HepG2 (cell line): ENCODE measurements around the gene EBF3. TPM values are rescaled to one million over a fixed set of nuclear protein-coding genes. Genes with fewer than 3 reads are reported as not detected.

Source experiments
- ATAC-seq: fragments of 200-7000 bp; cut with Tn5 transposase; 3 replicates; pipeline ENCODE4 v1.9.1; 2020; ENCODE audit warnings: mild to moderate bottlenecking, moderate library complexity
- BruUV-seq: library from RNA; stranded (reverse); fragments of 400-500 nt; replicated peaks from 2 replicates; lab custom pipeline; 2021; lab: Mats Ljungman, UMichigan
- CTCF ChIA-PET: fragments of 300-600 bp; formaldehyde crosslinking; extraction: SDS; loops from one replicate; lab custom pipeline; 2021; ENCODE audit warnings: low total read pairs, inconsistent platforms, low intra/inter-chr PET ratio; lab: Yijun Ruan, JAX
- POLR2A ChIA-PET: fragments of 350-600 bp; sonication (Branson Sonifier 250); formaldehyde crosslinking; loops from one replicate; lab custom pipeline; 2020; ENCODE audit warnings: antibody characterized with exemption, inconsistent platforms; lab: Yijun Ruan, JAX
- DNase-seq: peaks from one replicate; pipeline ENCODE4 v3.0.0-alpha.2; 2015; ENCODE audit warnings: low spot score
- FAIRE-seq: peaks from 3 replicates; lab custom pipeline; 2011; peaks lifted over from hg19 to GRCh38; lab: Jason Lieb, UNC
- H2AFZ ChIP-seq: one replicate; pipeline ENCODE4 v1.6.1; 2011; ENCODE audit warnings: low read length, inconsistent platforms
- H3K27ac ChIP-seq: fragments of 300-600 bp; 3 replicates; pipeline ENCODE4 v1.8.0; 2011; ENCODE audit warnings: mixed run types, mild to moderate bottlenecking, mixed read lengths, low read length, inconsistent platforms; ENCODE audit not compliant: insufficient read depth; ENCODE audit errors: extremely low read length
- H3K27me3 ChIP-seq, 2 experiments: fragments of 200-600 bp in 1 of 2; 2 replicates in 1 of 2; 3 replicates in 1 of 2; pipeline versions ENCODE4 v1.6.0 to v1.8.0; 2011; ENCODE audit warnings: low read length in 2 of 2, mild to moderate bottlenecking in 2 of 2, moderate library complexity in 2 of 2, inconsistent platforms in 1 of 2; ENCODE audit not compliant: insufficient read depth in 2 of 2, control insufficient read depth in 1 of 2
- H3K36me3 ChIP-seq, 2 experiments: fragments of 200-600 bp in 1 of 2; replicated peaks in 1 of 2; 2 replicates in 1 of 2; 3 replicates in 1 of 2; pipeline versions ENCODE4 v1.5.1 to v1.8.0; 2011; ENCODE audit warnings: low read length in 2 of 2, inconsistent platforms in 1 of 2; ENCODE audit not compliant: insufficient read depth in 2 of 2, control insufficient read depth in 1 of 2
- H3K4me1 ChIP-seq: 2 replicates; pipeline ENCODE4 v1.5.1; 2012; ENCODE audit warnings: low read length, inconsistent platforms; ENCODE audit not compliant: insufficient read depth
- H3K4me2 ChIP-seq: 2 replicates; pipeline ENCODE4 v1.6.0; 2011; ENCODE audit warnings: low read depth, low read length, inconsistent platforms
- H3K4me3 ChIP-seq, 3 experiments: fragments of 200-600 bp in 1 of 3; sonication (generic), shearing (Covaris generic) in 1 of 3; replicated peaks in 1 of 3; 2 replicates each; pipeline ENCODE4 v1.5.1; 2011 to 2016; ENCODE audit warnings: low read length in 3 of 3, inconsistent platforms in 2 of 3, low read depth in 2 of 3, mild to moderate bottlenecking in 2 of 3, control low read depth in 1 of 3, mixed read lengths in 1 of 3; ENCODE audit not compliant: insufficient read depth in 1 of 3
- H3K79me2 ChIP-seq: one replicate; pipeline ENCODE4 v1.6.1; 2011; ENCODE audit warnings: low read length, inconsistent platforms; ENCODE audit not compliant: insufficient read depth
- H3K9ac ChIP-seq: 2 replicates; pipeline ENCODE4 v1.6.0; 2011; ENCODE audit warnings: mild to moderate bottlenecking, low read depth, low read length, inconsistent platforms; ENCODE audit not compliant: insufficient read depth
- H3K9me3 ChIP-seq: 2 replicates; pipeline ENCODE4 v1.5.1; 2012; ENCODE audit warnings: mild to moderate bottlenecking, low read length
- H4K20me1 ChIP-seq: 2 replicates; pipeline ENCODE4 v1.6.0; 2011; ENCODE audit warnings: inconsistent platforms, mild to moderate bottlenecking, low read length, moderate library complexity; ENCODE audit not compliant: insufficient read depth
- AKAP8 ChIP-seq: sonication (generic); formaldehyde crosslinking; IDR thresholded peaks from 2 replicates; pipeline ENCODE4 v1.5.1; 2020; ENCODE audit warnings: mild to moderate bottlenecking, missing genetic modification reagents
- KAT2B ChIP-seq: fragments of 150-350 bp; IDR thresholded peaks from 2 replicates; pipeline ENCODE4 v1.6.1; 2014; ENCODE audit warnings: low read depth, low read length, borderline replicate concordance
- MXD4 ChIP-seq: IDR thresholded peaks from 2 replicates; pipeline ENCODE4 v1.6.1; 2016; ENCODE audit warnings: mild to moderate bottlenecking, missing biosample characterization, missing genetic modification reagents
- PAWR ChIP-seq: sonication (generic); formaldehyde crosslinking; IDR thresholded peaks from 2 replicates; pipeline ENCODE4 v1.4.0; 2020; ENCODE audit warnings: missing genetic modification reagents, mild to moderate bottlenecking, borderline replicate concordance
- PAX8 ChIP-seq: sonication (generic); formaldehyde crosslinking; IDR thresholded peaks from 2 replicates; pipeline ENCODE4 v1.8.0; 2022; ENCODE audit warnings: mild to moderate bottlenecking, missing genetic modification reagents, borderline replicate concordance
- PREB ChIP-seq: sonication (generic); formaldehyde crosslinking; IDR thresholded peaks from 2 replicates; pipeline ENCODE4 v1.4.0; 2020; ENCODE audit warnings: missing genetic modification reagents
- RFXANK ChIP-seq: IDR thresholded peaks from 2 replicates; pipeline ENCODE4 v1.6.1; 2016
- SATB2 ChIP-seq: sonication (generic); formaldehyde crosslinking; IDR thresholded peaks from 2 replicates; pipeline ENCODE4 v1.5.0; 2020; ENCODE audit warnings: missing genetic modification reagents
- TEAD3 ChIP-seq: optimal IDR thresholded peaks from 2 replicates; pipeline ENCODE3; 2016; ENCODE audit warnings: borderline replicate concordance
- TRIM24 ChIP-seq: sonication (generic); formaldehyde crosslinking; IDR thresholded peaks from 2 replicates; pipeline ENCODE4 v1.8.0; 2022; ENCODE audit warnings: mild to moderate bottlenecking, missing genetic modification reagents
- ZNF574 ChIP-seq: sonication (generic); formaldehyde crosslinking; IDR thresholded peaks from 2 replicates; pipeline ENCODE4 v1.4.0; 2020; ENCODE audit warnings: missing genetic modification reagents
- ZNF672 ChIP-seq: sonication (generic); formaldehyde crosslinking; IDR thresholded peaks from 2 replicates; pipeline ENCODE4 v1.8.1; 2022; ENCODE audit warnings: missing genetic modification reagents
- ZNF737 ChIP-seq: sonication (generic); formaldehyde crosslinking; IDR thresholded peaks from 2 replicates; pipeline ENCODE4 v1.5.0; 2020; ENCODE audit warnings: missing genetic modification reagents, mild to moderate bottlenecking, borderline replicate concordance
- WGBS: methylation state at CpG from one replicate; pipeline ENCODE4 v1.1.6; 2017; ENCODE audit warnings: low lambda C conversion rate; 5-methylcytosine and 5-hydroxymethylcytosine counted together
- in situ Hi-C: cut with HindIII; loops from 2 replicates; pipeline ENCODE4 v1.10.0; 2017; ENCODE audit warnings: low pct_unique_long_range_greater_than_20kb; ENCODE audit not compliant: extremely low pct_ligation_motif_present
- intact Hi-C: fragments of 100-400 bp; cut with micrococcal nuclease; formaldehyde crosslinking; loops from one replicate; pipeline ENCODE4 v1.10.0; 2022; ENCODE audit not compliant: unreplicated experiment
- polyA plus RNA-seq, 8 experiments: library from polyadenylated mRNA; depleted of rRNA in 3 of 8; stranded (reverse) in 7 of 8; unstranded in 1 of 8; fragments of >200 nt; fragmentation: Illumina TruSeq in 4 of 8; extraction: Trizol in 4 of 8; gene quantifications; 2 replicates each; pipeline versions ENCODE4 v1.2.1 to v1.2.3, GENCODE V29; 2011 to 2016; ENCODE audit warnings: low read depth in 4 of 8, missing spikeins in 1 of 8, mixed read lengths in 1 of 8; ENCODE audit not compliant: insufficient read depth in 1 of 8
- total RNA-seq, 5 experiments: library from RNA; depleted of rRNA; stranded (reverse); fragments of >200 nt; fragmentation: Illumina TruSeq; extraction: Trizol; gene quantifications; 2 replicates each; pipeline ENCODE4 v1.2.3, GENCODE V29; 2016; ENCODE audit warnings: low read depth in 1 of 5
- TF ChIP-seq, protein P1 (sequence below): conservative IDR thresholded peaks from 2 replicates; pipeline ENCODE4 v1.6.1; 2018; ENCODE audit warnings: missing genetic modification reagents

The EBF3 gene
- total and polyA plus RNA-seq, 2 of the 13 experiments (the other 11 are each of a cell fraction or from before 2014, with no cell fraction given): not detected

DNA sequence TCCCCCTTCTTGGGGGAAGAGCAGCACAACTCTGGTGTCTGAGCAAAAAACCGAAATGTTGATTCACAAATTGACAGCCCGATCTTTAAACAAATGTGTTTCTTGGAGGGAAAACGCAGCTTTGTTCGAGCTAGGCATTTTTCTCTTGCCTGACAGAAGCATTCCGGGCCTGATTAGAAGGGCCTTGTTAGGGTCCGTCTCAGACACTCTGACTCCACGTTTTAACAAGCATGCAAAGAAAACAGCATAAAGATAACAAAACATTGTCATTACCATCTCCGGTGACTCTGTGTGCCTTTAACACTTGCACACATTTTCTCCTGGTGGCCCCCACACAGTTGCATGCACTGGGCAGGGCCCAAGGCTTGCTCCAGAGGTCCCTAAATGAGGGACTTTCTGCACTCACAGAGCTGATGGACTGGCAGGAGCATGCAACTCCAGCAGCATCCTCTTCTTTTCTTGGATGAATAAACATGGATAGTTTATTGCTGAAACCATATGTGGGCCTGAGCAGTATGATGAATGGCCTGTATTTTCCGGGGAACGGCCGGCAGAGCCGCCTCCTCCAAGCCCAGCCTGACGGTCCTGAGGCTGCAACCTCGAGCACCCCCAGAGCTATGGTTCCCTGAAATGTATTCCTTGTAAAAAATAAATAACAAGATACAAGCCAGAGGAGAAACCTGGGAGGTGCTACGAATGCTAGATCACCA, 50.9 kb downstream of the EBF3 start:
- Histone ChIP-seq H3K36me3 (no peaks in the 10 kb centered on the region), H3K4me2 (no peak overlapping the region), H3K9ac (no peak overlapping the region), H3K4me3 (no peak overlapping the region), H4K20me1 (no peaks in the 10 kb centered on the region), H3K27ac (no peak overlapping the region), H3K4me1 (no peaks in the 10 kb centered on the region), H3K27me3 (peaks cover 1 to 42% of the 10 kb centered on the region in 2 experiments), H3K9me3 (no peaks in the 10 kb centered on the region), H2AFZ (no peak overlapping the region), H3K79me2 (no peaks in the 10 kb centered on the region)
- ATAC-seq: no peak
- no peak for DNase-seq
- CTCF ChIA-PET: no interaction called here
- in situ Hi-C loops (no loop called here), intact Hi-C loops (no loop called here)
- no peak for FAIRE-seq
- WGBS: 8% methylated on average over 14 of the region's 15 CpGs
- no TSS peak for BruUV-seq
- POLR2A ChIA-PET: no interaction called here
- TF ChIP-seq PAX8 (CRISPR knock-in tag) (no peak), ZNF574 (CRISPR knock-in tag) (no peak), KAT2B (no peak), RFXANK (CRISPR knock-in tag) (no peak), MXD4 (CRISPR knock-in tag) (no peak), AKAP8 (CRISPR knock-in tag) (no peak), ZNF672 (CRISPR knock-in tag) (no peak), PREB (CRISPR knock-in tag) (no peak), TEAD3 (CRISPR knock-in tag) (no peak), TRIM24 (no peak), SATB2 (CRISPR knock-in tag) (no peak), ZNF737 (CRISPR knock-in tag) (no peak), PAWR (no peak)
- TF ChIP-seq, protein P1, sequence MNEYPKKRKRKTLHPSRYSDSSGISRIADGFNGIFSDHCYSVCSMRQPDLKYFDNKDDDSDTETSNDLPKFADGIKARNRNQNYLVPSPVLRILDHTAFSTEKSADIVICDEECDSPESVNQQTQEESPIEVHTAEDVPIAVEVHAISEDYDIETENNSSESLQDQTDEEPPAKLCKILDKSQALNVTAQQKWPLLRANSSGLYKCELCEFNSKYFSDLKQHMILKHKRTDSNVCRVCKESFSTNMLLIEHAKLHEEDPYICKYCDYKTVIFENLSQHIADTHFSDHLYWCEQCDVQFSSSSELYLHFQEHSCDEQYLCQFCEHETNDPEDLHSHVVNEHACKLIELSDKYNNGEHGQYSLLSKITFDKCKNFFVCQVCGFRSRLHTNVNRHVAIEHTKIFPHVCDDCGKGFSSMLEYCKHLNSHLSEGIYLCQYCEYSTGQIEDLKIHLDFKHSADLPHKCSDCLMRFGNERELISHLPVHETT (CRISPR knock-in tag): no peak
